Natural killer cell (primary cell): ENCODE data around the gene PSMD13. TPM values are rescaled to one million over a fixed set of nuclear protein-coding genes. Genes with fewer than 3 reads are reported as not detected.
"Not testable (repeated sequence)": the region's sequence is repeated elsewhere in the genome, so short reads cannot be mapped to it uniquely, and the experiment has no call there.

Source experiments
- ATAC-seq, 3 donors: fragments of 150-1000 bp in 2 of 3; fragments of 200-7000 bp in 1 of 3; cut with Tn5 transposase; 1 replicate in 1 of 3; 2 replicates in 2 of 3; pipeline ENCODE4 v1.10.0; 2021; ENCODE audit warnings: mild to moderate bottlenecking in 2 of 3, moderate library complexity in 2 of 3
- DNase-seq, 2 donors: peaks; one replicate each; pipeline versions ENCODE4 v3.0.0 to v3.0.0-alpha.2; 2013 to 2021; ENCODE audit warnings: mixed read lengths in 1 of 2
- H3K27ac ChIP-seq: one replicate; pipeline ENCODE4 v1.5.1; 2013; ENCODE audit warnings: mild to moderate bottlenecking, low read length
- H3K27me3 ChIP-seq: one replicate; pipeline ENCODE4 v1.6.1; 2013; ENCODE audit warnings: low read length; ENCODE audit not compliant: control insufficient read depth, insufficient read depth
- H3K36me3 ChIP-seq: one replicate; pipeline ENCODE4 v1.6.1; 2013; ENCODE audit warnings: low read length; ENCODE audit not compliant: control insufficient read depth, insufficient read depth
- H3K4me1 ChIP-seq: one replicate; pipeline ENCODE4 v1.6.1; 2013; ENCODE audit warnings: low read length; ENCODE audit not compliant: control insufficient read depth, insufficient read depth
- H3K4me3 ChIP-seq: one replicate; pipeline ENCODE4 v1.5.1; 2013; ENCODE audit warnings: low read length
- H3K9me3 ChIP-seq: one replicate; pipeline ENCODE4 v1.6.1; 2013; ENCODE audit warnings: low read length; ENCODE audit not compliant: control insufficient read depth, insufficient read depth
- H3K27ac Mint-ChIP-seq, 2 donors: one replicate each; pipeline ENCODE4 v1.8.0; 2022; ENCODE audit warnings: mild to moderate bottlenecking in 2 of 2, mixed read lengths in 2 of 2, moderate library complexity in 1 of 2
- H3K27me3 Mint-ChIP-seq, 2 donors: one replicate each; pipeline ENCODE4 v1.8.0; 2022; ENCODE audit warnings: low read depth in 2 of 2, mixed read lengths in 2 of 2
- H3K36me3 Mint-ChIP-seq: one replicate; pipeline ENCODE4 v1.8.0; 2022; ENCODE audit warnings: mixed read lengths
- H3K4me1 Mint-ChIP-seq, 2 donors: one replicate each; pipeline ENCODE4 v1.8.0; 2022; ENCODE audit warnings: mixed read lengths in 2 of 2
- H3K4me3 Mint-ChIP-seq: one replicate; pipeline ENCODE4 v1.8.0; 2022; ENCODE audit warnings: mild to moderate bottlenecking, moderate library complexity, mixed read lengths
- H3K9me3 Mint-ChIP-seq, 2 donors: one replicate each; pipeline ENCODE4 v1.8.0; 2022; ENCODE audit warnings: mixed read lengths in 2 of 2
- CTCF ChIP-seq: fragments of 200-600 bp; IDR thresholded peaks from one replicate; pipeline ENCODE4 v1.8.0; 2022; ENCODE audit warnings: antibody characterized with exemption
- WGBS: methylation state at CpG from one replicate; pipeline ENCODE4 v1.1.7; 2013; ENCODE audit warnings: missing lambda C conversion rate; ENCODE audit not compliant: insufficient coverage; 5-methylcytosine and 5-hydroxymethylcytosine counted together
- intact Hi-C: fragments of 100-400 bp; cut with micrococcal nuclease; formaldehyde crosslinking; loops from one replicate; pipeline ENCODE4 v1.14.2; 2022
- total RNA-seq, 4 donors: library from RNA; stranded (reverse); fragments of 120-200 nt in 1 of 4; gene quantifications; one replicate each; pipeline versions ENCODE4 v1.2.3 to v1.2.4, GENCODE V29; 2013 to 2022

PSMD13 gene
- total RNA-seq, 3 donors from 2014 or later (not counting 1 experiment from before 2014, with no cell fraction given): 94.6 to 111 (median 104) TPM

- Histone ChIP-seq H3K27me3 (no peaks in the 10 kb centered on the region), H3K4me3 (peak overlapping the region; percentile 63), H3K36me3 (no peaks in the 10 kb centered on the region), H3K9me3 (no peaks in the 10 kb centered on the region), H3K27ac (peak overlapping the region; percentile 88), H3K4me1 (peaks cover 39% of the 10 kb centered on the region)
- peak overlapping the region; percentile 83 for H3K4me3 Mint-ChIP-seq
- peak; percentile 27 to 51 (median 36) for ATAC-seq
- DNase-seq: peak in 1 of 2 donors; percentile 81
- peak overlapping the region; percentile 89 to 96 for H3K27ac Mint-ChIP-seq
- no peaks in the 10 kb centered on the region for H3K36me3 Mint-ChIP-seq
- H3K27me3 Mint-ChIP-seq: no peaks in the 10 kb centered on the region
- H3K4me1 Mint-ChIP-seq: peaks cover 20 to 40% of the 10 kb centered on the region in 2 donors
- no peak for TF ChIP-seq CTCF
- intact Hi-C loops: loop anchor here (5.0 kb wide), 1 partner anchor 150 kb away; no protein-coding TSS in a partner anchor
- H3K9me3 Mint-ChIP-seq: no peaks in the 10 kb centered on the region
- 15% methylated on average over 17 of the region's 18 CpGs for WGBS
Measured at GRCh38 chr11:267491-267994, 30.8 kb downstream of the PSMD13 start.

- WGBS: 4% methylated on average over 15 of the region's 16 CpGs
- ATAC-seq: peak; percentile 58 to 75 (median 69)
Measured at GRCh38 chr11:268716-269145, 32.0 kb downstream of the PSMD13 start.

GRCh38 chr11:269146-269890 lies 32.5 kb downstream of the PSMD13 start:
- H3K36me3 Mint-ChIP-seq: no peaks in the 10 kb centered on the region
- Histone ChIP-seq H3K4me1 (peaks cover 39% of the 10 kb centered on the region), H3K4me3 (peak overlapping the region; percentile 63), H3K9me3 (no peaks in the 10 kb centered on the region), H3K36me3 (no peaks in the 10 kb centered on the region), H3K27me3 (no peaks in the 10 kb centered on the region), H3K27ac (peak overlapping the region; percentile 88)
- intact Hi-C loops: loop anchor here (1.0 to 5.0 kb wide), 6 partner anchors 33 to 237 kb away; partner anchors contain the start of genes BET1L, PSMD13, RIC8A and RNH1
- peaks cover 20 to 40% of the 10 kb centered on the region in 2 donors for H3K4me1 Mint-ChIP-seq
- WGBS: 6% methylated on average over 17 of the region's 21 CpGs
- H3K27me3 Mint-ChIP-seq: peaks cover 0 to 2% of the 10 kb centered on the region in 2 donors
- DNase-seq: peak; percentile 60 to 87
- peak; percentile 61 to 71 (median 63) for ATAC-seq
- peak; percentile 41 for TF ChIP-seq CTCF
- no peaks in the 10 kb centered on the region for H3K9me3 Mint-ChIP-seq
- H3K27ac Mint-ChIP-seq: peak overlapping the region; percentile 89 to 96
- peak overlapping the region; percentile 83 for H3K4me3 Mint-ChIP-seq

More at GRCh38 chr11:268716-269145, 32.0 kb downstream of the PSMD13 start:
- peaks cover 20 to 40% of the 10 kb centered on the region in 2 donors for H3K4me1 Mint-ChIP-seq
- H3K27me3 ChIP-seq, H3K36me3 Mint-ChIP-seq, H3K9me3 Mint-ChIP-seq, H3K36me3 ChIP-seq, H3K27me3 Mint-ChIP-seq, H3K9me3 ChIP-seq: not testable (repeated sequence)
- Histone ChIP-seq H3K4me3 (peak overlapping the region; percentile 63), H3K27ac (peak overlapping the region; percentile 88), H3K4me1 (peaks cover 39% of the 10 kb centered on the region)
- peak overlapping the region; percentile 89 to 96 for H3K27ac Mint-ChIP-seq
- DNase-seq: peak; percentile 70 to 79
- intact Hi-C loops: loop anchor here (1.0 to 5.0 kb wide), 6 partner anchors 32 to 238 kb away; partner anchors contain the start of genes BET1L, PSMD13, RIC8A and RNH1
- peak overlapping the region; percentile 83 for H3K4me3 Mint-ChIP-seq
